Sigmoid colon (tissue), 7 donors: ENCODE data around the gene GNPDA2. TPM values are rescaled to one million over a fixed set of nuclear protein-coding genes. Genes with fewer than 3 reads are reported as not detected.
A peak's percentile ranks its signal among the peaks of the same experiment; 100 is the strongest.
"Not testable (repeated sequence)": the region's sequence is repeated elsewhere in the genome, so short reads cannot be mapped to it uniquely, and the experiment has no call there.

Source experiments
- DNase-seq: peaks from one replicate; pipeline ENCODE4 v3.0.0-alpha.2; 2019
- H3K27ac ChIP-seq, 4 donors: fragments of 200-600 bp; sonication (generic); one replicate each; pipeline ENCODE4 v1.5.1; 2016 to 2019; ENCODE audit warnings: mild to moderate bottlenecking in 1 of 4
- H3K27me3 ChIP-seq, 3 donors: fragments of 200-600 bp; sonication (generic); one replicate each; pipeline ENCODE4 v1.5.1; 2019; ENCODE audit warnings: mild to moderate bottlenecking in 1 of 3
- H3K36me3 ChIP-seq, 4 donors: fragments of 200-600 bp; sonication (generic); one replicate each; pipeline ENCODE4 v1.5.1; 2016 to 2019
- H3K4me1 ChIP-seq, 4 donors: fragments of 200-600 bp; sonication (generic); one replicate each; pipeline ENCODE4 v1.5.1; 2017 to 2019
- H3K4me3 ChIP-seq, 4 donors: fragments of 200-600 bp; sonication (generic); one replicate each; pipeline ENCODE4 v1.5.1; 2017 to 2019; ENCODE audit warnings: mild to moderate bottlenecking in 2 of 4, moderate library complexity in 1 of 4
- H3K9me3 ChIP-seq, 4 donors: fragments of 200-600 bp in 3 of 4; sonication (generic) in 3 of 4; one replicate each; pipeline versions ENCODE4 v1.5.1 to v1.6.1; 2013 to 2019
- CTCF ChIP-seq, 4 experiments: fragments of 450-650 bp in 3 of 4; fragments of 200-600 bp in 1 of 4; IDR thresholded peaks; one replicate each; pipeline ENCODE4 v1.5.1; 2016 to 2019; ENCODE audit warnings: antibody characterized with exemption in 4 of 4, mild to moderate bottlenecking in 3 of 4, moderate library complexity in 2 of 4
- EP300 ChIP-seq, 4 donors: sonication (generic); formaldehyde crosslinking; IDR thresholded peaks; one replicate each; pipeline ENCODE4 v1.6.1; 2017; ENCODE audit warnings: antibody characterized with exemption in 4 of 4
- POLR2A ChIP-seq, 2 donors: fragments of 450-650 bp; IDR thresholded peaks; one replicate each; pipeline ENCODE4 v1.6.1; 2016; ENCODE audit warnings: antibody characterized with exemption in 2 of 2, mild to moderate bottlenecking in 2 of 2, moderate library complexity in 2 of 2
- POLR2AphosphoS5 ChIP-seq, 4 donors: sonication (generic); formaldehyde crosslinking; IDR thresholded peaks; one replicate each; pipeline ENCODE4 v1.6.1; 2017; ENCODE audit warnings: antibody characterized with exemption in 4 of 4
- WGBS, 2 donors: extraction: QIAGEN DNeasy Blood & Tissue Kit; methylation state at CpG; one replicate each; pipeline ENCODE4 v1.1.7; 2013; 5-methylcytosine and 5-hydroxymethylcytosine counted together
- intact Hi-C: fragments of 100-400 bp; cut with DNase I; formaldehyde crosslinking; loops from one replicate; pipeline ENCODE4 v1.15.1; 2023
- polyA plus RNA-seq, 3 donors: library from polyadenylated mRNA; stranded (reverse); fragments of 200-250 nt; gene quantifications; one replicate each; pipeline ENCODE4 v1.2.3, GENCODE V29; 2013
- total RNA-seq, 4 donors: library from RNA; depleted of rRNA; stranded (reverse); fragments of >200 nt; gene quantifications; one replicate each; pipeline ENCODE4 v1.1.0, GENCODE V29; 2016
- donor health status: healthy with polysubstance abuse.
- donor health status: Bipolar disorder and iron deficiency.
- donor health status: healthy.

The GNPDA2 gene
- total and polyA plus RNA-seq, 7 donors = 5.1 to 33.2 (median 18.5) TPM

GRCh38 chr4:44736900-44737299 lies 10.5 kb upstream of the GNPDA2 start:
- H3K9me3 ChIP-seq = no peaks in the 10 kb centered on the region
- intact Hi-C loops = no loop called here
- no peaks in the 10 kb centered on the region for H3K36me3 ChIP-seq
- no peaks in the 10 kb centered on the region for H3K27me3 ChIP-seq
- H3K4me3 ChIP-seq = no peak overlapping the region
- 92 to 94% methylated on average over 2 of the region's 2 CpGs for WGBS, 2 donors
- no peak overlapping the region for H3K27ac ChIP-seq
- TF ChIP-seq CTCF (IDR thresholded peaks at IDR 0.05) (no peak), EP300 (IDR thresholded peaks at IDR 0.05) (no peak), POLR2AphosphoS5 (IDR thresholded peaks at IDR 0.05) (no peak), POLR2A (IDR thresholded peaks at IDR 0.05) (no peak)
- no peak for DNase-seq
- H3K4me1 ChIP-seq = no peaks in the 10 kb centered on the region

GRCh38 chr4:44728694-44729093 lies 2.3 kb upstream of the GNPDA2 start:
- WGBS, 2 donors = 93 to 95% methylated on average over 9 of the region's 9 CpGs
- H3K27ac ChIP-seq, H3K4me3 ChIP-seq, DNase-seq, H3K27me3 ChIP-seq, H3K9me3 ChIP-seq, H3K36me3 ChIP-seq: not testable (repeated sequence)
- peaks cover 0 to 21% (median 15%) of the 10 kb centered on the region in 4 donors for H3K4me1 ChIP-seq
- intact Hi-C loops = loop anchor here (5.0 kb wide), 1 partner anchor 51 kb away; the partner anchor contains the start of gene GUF1

- Histone ChIP-seq H3K4me1 (peaks cover 0 to 23% (median 15%) of the 10 kb centered on the region in 4 donors), H3K36me3 (no peaks in the 10 kb centered on the region), H3K9me3 (no peaks in the 10 kb centered on the region), H3K27ac (no peak overlapping the region), H3K27me3 (no peaks in the 10 kb centered on the region), H3K4me3 (no peak overlapping the region)
- intact Hi-C loops = loop anchor here (5.0 kb wide), 1 partner anchor 50 kb away; the partner anchor contains the start of gene GUF1
- no peak for TF ChIP-seq POLR2AphosphoS5 (IDR thresholded peaks at IDR 0.05)
- TF ChIP-seq POLR2A (IDR thresholded peaks at IDR 0.05) = no peak
- no peak for TF ChIP-seq CTCF (IDR thresholded peaks at IDR 0.05)
- no peak for TF ChIP-seq EP300 (IDR thresholded peaks at IDR 0.05)
- 23 to 84% methylated on average over 6 of the region's 6 CpGs for WGBS, 2 donors
- DNase-seq = no peak
These were observed 1.1 kb upstream of the GNPDA2 start for GRCh38 chr4:44727471-44727870.

- no peak for TF ChIP-seq EP300 (IDR thresholded peaks at IDR 0.05)
- TF ChIP-seq POLR2AphosphoS5 (IDR thresholded peaks at IDR 0.05) = no peak
- TF ChIP-seq CTCF (IDR thresholded peaks at IDR 0.05) = no peak
- TF ChIP-seq POLR2A (IDR thresholded peaks at IDR 0.05) = no peak
- intact Hi-C loops = loop anchor here (5.0 kb wide), 1 partner anchor 48 kb away; the partner anchor contains the start of gene GUF1
- Histone ChIP-seq H3K27ac (peak overlapping the region; percentile 84 to 90 (median 87)), H3K9me3 (no peaks in the 10 kb centered on the region), H3K4me3 (peak overlapping the region; percentile 59 to 90 (median 77)), H3K4me1 (peaks cover 0 to 26% (median 15%) of the 10 kb centered on the region in 4 donors), H3K36me3 (no peaks in the 10 kb centered on the region), H3K27me3 (no peaks in the 10 kb centered on the region)
- 1 to 3% methylated on average over 9 of the region's 9 CpGs for WGBS, 2 donors
- no peak for DNase-seq
These were observed 674 bp downstream of the GNPDA2 start for GRCh38 chr4:44725726-44726037.

GRCh38 chr4:44725166-44725565 lies 1.2 kb downstream of the GNPDA2 start:
- peak overlapping the region; percentile 59 to 90 (median 77) for H3K4me3 ChIP-seq
- peaks cover 0 to 29% (median 15%) of the 10 kb centered on the region in 4 donors for H3K4me1 ChIP-seq
- intact Hi-C loops = loop anchor here (5.0 kb wide), 1 partner anchor 48 kb away; the partner anchor contains the start of gene GUF1
- 43 to 58% methylated on average over 6 of the region's 6 CpGs for WGBS, 2 donors
- H3K9me3 ChIP-seq = no peaks in the 10 kb centered on the region
- peak overlapping the region; percentile 84 to 90 (median 87) for H3K27ac ChIP-seq
- no peaks in the 10 kb centered on the region for H3K36me3 ChIP-seq
- no peaks in the 10 kb centered on the region for H3K27me3 ChIP-seq
- no peak for DNase-seq
- no peak for TF ChIP-seq CTCF (IDR thresholded peaks at IDR 0.05)
- TF ChIP-seq POLR2A (IDR thresholded peaks at IDR 0.05) = no peak
- TF ChIP-seq EP300 (IDR thresholded peaks at IDR 0.05) = no peak
- TF ChIP-seq POLR2AphosphoS5 (IDR thresholded peaks at IDR 0.05) = no peak
